Measurements from ENCODE around the gene PDIA6.

PDIA6 gene, protein sequence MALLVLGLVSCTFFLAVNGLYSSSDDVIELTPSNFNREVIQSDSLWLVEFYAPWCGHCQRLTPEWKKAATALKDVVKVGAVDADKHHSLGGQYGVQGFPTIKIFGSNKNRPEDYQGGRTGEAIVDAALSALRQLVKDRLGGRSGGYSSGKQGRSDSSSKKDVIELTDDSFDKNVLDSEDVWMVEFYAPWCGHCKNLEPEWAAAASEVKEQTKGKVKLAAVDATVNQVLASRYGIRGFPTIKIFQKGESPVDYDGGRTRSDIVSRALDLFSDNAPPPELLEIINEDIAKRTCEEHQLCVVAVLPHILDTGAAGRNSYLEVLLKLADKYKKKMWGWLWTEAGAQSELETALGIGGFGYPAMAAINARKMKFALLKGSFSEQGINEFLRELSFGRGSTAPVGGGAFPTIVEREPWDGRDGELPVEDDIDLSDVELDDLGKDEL

DNA sequence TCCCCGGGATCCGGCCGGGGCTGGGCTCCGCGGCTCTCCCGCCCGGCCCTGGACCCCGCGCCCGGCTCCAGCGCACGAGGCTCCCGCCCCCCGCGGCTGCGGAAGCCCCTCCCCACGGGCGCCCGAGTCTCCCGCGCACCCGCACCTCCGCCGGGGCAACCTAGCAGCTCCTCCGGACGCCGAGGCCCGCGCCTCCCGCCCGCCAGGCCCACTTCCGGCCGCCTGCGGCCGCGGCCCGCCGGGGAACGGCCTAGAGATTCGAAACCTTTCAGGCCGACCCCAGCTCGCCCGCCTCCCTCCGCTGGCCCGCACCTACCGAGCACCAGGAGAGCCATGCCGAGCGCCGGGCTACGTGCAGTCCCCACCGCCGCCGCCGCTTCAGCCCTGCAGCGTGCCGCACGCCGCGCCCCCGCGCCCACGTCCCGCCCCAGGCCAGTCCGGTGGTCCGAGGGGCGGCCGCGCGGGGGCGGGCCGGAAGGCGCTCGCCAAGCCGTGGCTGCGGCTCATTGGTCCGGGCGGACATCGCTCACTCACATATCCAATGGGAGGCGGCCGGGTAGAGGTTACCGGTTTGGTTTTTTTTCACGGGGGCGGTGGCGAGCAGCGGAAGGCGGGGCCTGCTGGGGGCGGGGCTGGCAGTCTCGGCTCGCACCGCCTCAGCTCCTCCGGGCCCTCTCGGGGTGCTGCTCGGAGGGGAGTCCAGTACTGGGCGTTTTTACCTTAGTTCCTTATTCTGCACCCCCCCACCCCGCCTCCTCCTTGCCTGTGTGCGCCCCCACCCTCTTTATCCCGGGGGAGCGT is at the start of gene PDIA6:
PDIA6 (minus strand) TSS at position 424 of the 801 bp plus-strand sequence; CDS start at position 335, 89 bp downstream.
- TF ChIP-seq JUND (IDR thresholded peaks at IDR 0.05; ENCODE audit: low read depth): no peak
- peak; percentile 83 to 95 for DNase-seq (ENCODE audit: low read depth in 1 of 2, low spot score in 1 of 2)
- in situ Hi-C loops (cut with HindIII; ENCODE audit: low pct_unique_long_range_greater_than_20kb, low sequenced_read_pairs): no loop called here

DNA sequence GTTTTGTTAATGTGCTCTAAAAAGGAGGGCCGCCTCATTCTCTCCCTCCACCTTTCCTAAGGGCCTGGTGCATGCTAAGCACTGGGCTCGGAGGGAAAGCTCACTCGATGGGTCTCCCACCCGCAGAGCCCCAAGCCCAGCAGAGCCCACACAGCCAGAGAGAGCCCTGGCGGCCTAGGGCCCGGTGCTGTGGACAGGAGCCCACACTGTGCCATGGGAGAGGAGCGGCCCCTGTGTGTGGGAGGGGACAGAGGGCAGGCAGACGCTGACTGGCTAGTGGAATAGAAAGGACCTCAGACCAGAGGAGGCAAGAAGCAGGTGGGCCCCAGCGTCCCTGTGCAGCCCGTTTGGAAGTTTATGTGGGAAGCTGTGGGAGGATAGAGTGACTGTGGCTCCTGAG is 49.7 kb upstream of the PDIA6 start:
- no peak for DNase-seq (ENCODE audit: low read depth in 1 of 2, low spot score in 1 of 2)
- in situ Hi-C loops (cut with HindIII; ENCODE audit: low pct_unique_long_range_greater_than_20kb, low sequenced_read_pairs): no loop called here
- no peak for TF ChIP-seq JUND (IDR thresholded peaks at IDR 0.05; ENCODE audit: low read depth)

DNA sequence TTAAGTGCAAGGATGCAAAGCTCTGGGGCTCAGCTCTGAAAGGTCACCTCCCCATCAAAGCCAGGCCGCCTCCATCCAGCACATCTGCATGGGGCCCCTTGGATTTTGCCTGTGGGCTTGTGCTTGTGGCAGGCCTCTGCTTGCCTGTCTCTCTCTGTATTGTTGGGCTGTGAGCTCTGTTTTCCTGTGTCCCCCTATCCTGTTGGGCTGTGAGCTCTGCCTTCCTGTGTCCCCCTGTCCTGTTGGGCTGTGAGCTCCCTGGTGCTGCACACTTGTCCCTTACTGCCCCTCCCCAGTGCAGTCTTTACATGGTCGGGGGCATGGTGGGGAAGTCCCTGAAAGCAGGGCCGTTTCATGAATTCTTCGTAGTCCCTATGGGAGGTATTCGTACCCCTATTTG is 49.2 kb upstream of the PDIA6 start:
- TF ChIP-seq JUND (IDR thresholded peaks at IDR 0.05; ENCODE audit: low read depth): no peak
- DNase-seq (ENCODE audit: low read depth in 1 of 2, low spot score in 1 of 2): no peak
- in situ Hi-C loops (cut with HindIII; ENCODE audit: low pct_unique_long_range_greater_than_20kb, low sequenced_read_pairs): no loop called here

DNA sequence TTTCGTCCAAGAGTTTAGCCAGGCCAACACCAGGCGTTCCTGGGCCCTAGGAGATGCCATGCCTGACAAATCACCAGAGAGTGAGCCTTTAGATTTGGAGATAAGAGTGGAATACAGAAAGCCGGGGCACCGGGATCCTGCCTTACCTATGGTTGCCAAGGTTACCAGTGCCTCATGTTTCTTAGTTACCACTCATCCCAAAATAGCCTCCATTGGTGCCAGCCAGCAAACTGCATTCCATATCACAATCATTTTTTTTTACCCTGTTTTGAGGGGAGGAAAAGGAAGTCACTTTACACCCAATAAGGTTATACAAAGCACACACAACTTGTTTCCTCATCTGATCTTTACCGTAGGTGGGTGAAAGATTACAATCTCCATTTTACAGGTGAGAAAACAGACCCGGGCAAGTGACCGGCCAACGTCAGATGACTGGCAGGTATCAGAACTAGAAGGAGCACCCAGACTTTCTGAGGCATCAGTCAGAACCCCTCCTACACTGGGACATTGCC is 48.3 kb upstream of the PDIA6 start:
- no peak for DNase-seq (ENCODE audit: low read depth in 1 of 2, low spot score in 1 of 2)
- no peak for TF ChIP-seq JUND (IDR thresholded peaks at IDR 0.05; ENCODE audit: low read depth)
- in situ Hi-C loops (cut with HindIII; ENCODE audit: low pct_unique_long_range_greater_than_20kb, low sequenced_read_pairs): no loop called here

DNA sequence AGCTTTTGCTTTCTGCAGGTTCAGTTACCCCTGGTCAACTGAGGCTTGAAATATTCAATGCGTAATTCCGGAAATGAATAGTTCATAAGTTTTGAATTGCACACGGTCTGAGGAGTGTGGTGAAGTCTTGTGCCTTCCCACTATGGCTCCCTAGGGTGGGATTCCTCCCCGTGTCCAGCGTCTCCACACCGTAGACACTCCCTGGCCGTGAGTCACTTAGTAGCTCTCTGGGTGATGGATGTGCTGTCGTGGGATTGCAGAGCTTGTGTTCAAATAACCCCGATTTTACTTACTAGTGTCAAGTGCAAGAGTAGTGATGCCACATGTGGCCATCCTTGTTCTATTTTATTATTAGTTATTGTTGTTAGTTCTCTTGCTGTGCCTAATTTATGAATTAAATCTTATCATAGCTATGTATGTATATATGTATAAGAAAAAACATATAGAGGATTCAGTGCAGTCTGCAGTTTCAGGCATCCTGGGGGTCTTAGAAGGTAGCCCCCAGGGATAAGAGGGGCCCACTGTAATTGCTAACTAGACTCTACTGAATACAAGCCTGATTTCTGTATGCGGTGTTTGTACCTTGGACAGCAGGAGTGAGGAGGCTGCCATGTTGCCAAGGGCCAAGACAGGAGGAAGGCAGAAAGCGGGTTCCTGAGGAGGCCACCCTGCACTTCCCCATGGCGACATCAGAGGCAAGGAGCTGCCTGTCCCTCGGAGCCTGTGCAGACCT is 47.7 kb upstream of the PDIA6 start:
- no peak for DNase-seq (ENCODE audit: low read depth in 1 of 2, low spot score in 1 of 2)
- no peak for TF ChIP-seq JUND (IDR thresholded peaks at IDR 0.05; ENCODE audit: low read depth)
- in situ Hi-C loops (cut with HindIII; ENCODE audit: low pct_unique_long_range_greater_than_20kb, low sequenced_read_pairs): no loop called here

DNA sequence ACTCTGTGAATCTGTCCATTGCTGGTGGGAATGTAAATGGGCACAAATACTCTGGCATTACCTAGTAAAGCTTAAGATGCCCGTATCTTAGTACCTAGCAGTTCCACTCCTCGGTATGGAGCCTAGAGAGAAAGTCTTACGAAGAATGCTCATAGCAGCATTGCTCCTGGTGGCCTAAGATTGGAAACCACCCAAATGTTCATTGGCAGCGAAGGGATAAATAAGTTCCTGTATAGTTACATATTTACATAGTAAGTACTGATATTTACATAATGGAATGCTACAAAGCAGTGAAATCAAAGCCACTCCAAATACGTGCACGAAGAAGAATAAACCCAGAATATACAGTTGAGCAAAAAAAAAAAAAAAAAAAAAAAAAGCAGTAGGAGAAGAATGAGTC is 46.7 kb upstream of the PDIA6 start:
- TF ChIP-seq JUND (IDR thresholded peaks at IDR 0.05; ENCODE audit: low read depth): no peak
- in situ Hi-C loops (cut with HindIII; ENCODE audit: low pct_unique_long_range_greater_than_20kb, low sequenced_read_pairs): no loop called here
- no peak for DNase-seq (ENCODE audit: low read depth in 1 of 2, low spot score in 1 of 2)

DNA sequence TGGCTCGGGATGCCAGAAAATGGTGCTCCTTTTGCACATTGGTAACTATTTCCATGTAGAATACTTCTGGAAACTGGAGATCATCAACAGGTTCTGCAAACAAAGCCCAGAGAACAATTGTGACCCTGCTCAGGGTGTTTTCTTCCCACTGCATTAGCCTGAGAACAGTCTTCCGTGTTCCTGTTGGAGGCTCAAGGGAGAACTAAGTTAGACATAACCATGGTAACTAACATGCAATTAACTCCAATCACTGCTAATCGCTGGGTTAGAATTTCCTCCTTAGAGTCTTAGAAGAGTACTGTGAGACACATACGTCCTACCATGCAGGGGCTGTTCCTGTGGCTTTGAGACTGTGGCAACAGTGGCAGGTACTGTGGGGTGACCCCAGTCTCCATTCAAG is 36.0 kb upstream of the PDIA6 start:
- TF ChIP-seq JUND (IDR thresholded peaks at IDR 0.05; ENCODE audit: low read depth): no peak
- no peak for DNase-seq (ENCODE audit: low read depth in 1 of 2, low spot score in 1 of 2)
- in situ Hi-C loops (cut with HindIII; ENCODE audit: low pct_unique_long_range_greater_than_20kb, low sequenced_read_pairs): no loop called here

DNA sequence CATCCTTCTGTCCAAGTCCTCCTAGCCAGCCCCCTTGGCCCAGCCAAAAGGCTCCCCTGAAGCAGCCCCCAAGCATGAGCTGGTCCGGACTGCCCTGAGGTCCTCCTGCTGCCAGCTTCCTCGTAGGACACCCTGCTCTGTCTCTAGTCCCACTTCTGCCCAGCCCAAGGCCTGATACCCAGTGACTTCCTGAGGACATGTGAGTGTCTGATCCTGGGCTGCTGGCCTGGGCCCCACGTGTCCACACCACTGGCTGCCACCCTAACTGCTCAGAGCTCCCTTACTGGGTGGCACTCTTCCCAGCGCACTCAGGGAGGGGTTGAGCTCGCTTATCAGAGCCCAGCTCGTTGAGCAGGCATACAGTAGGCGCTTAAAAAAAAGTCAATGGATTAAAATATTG is 34.4 kb upstream of the PDIA6 start:
- DNase-seq (ENCODE audit: low read depth in 1 of 2, low spot score in 1 of 2): no peak
- no peak for TF ChIP-seq JUND (IDR thresholded peaks at IDR 0.05; ENCODE audit: low read depth)
- in situ Hi-C loops (cut with HindIII; ENCODE audit: low pct_unique_long_range_greater_than_20kb, low sequenced_read_pairs): no loop called here

DNA sequence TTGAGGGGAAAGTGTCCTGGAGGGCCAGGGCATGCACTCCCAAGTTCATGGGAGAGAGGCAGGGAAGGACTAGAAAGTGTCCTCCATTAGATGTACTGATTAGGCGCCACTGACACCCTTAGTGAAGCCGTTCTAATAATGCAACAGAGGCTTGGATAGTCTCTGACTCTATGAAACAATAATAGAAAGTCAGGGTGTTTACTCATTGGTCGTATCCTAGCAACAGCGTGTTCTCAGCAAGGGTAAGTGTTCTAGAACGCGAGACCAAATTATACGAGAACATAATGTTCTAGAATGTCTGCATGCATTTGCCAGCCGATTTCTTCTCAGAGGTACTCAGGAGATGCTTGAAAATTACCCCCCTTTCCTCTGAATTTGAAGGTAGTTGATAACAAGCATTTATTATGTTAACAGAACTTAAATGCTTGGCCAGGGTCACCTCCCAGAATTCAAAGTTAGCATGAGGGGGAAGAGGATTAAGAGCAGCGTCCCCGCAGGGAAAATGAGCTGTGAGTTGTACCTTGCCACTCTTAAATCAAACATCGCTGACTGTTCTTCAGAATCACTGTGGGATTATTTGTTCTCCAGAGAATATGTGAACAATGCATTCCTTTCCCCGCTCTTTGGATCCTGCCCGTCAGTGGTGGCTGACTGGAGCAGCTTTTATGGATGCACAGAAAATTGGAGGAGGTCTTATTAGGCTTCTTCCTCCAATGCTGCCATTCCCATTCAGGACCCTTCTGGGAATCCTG is 33.7 kb upstream of the PDIA6 start:
- in situ Hi-C loops (cut with HindIII; ENCODE audit: low pct_unique_long_range_greater_than_20kb, low sequenced_read_pairs): no loop called here
- no peak for DNase-seq (ENCODE audit: low read depth in 1 of 2, low spot score in 1 of 2)
- no peak for TF ChIP-seq JUND (IDR thresholded peaks at IDR 0.05; ENCODE audit: low read depth)

DNA sequence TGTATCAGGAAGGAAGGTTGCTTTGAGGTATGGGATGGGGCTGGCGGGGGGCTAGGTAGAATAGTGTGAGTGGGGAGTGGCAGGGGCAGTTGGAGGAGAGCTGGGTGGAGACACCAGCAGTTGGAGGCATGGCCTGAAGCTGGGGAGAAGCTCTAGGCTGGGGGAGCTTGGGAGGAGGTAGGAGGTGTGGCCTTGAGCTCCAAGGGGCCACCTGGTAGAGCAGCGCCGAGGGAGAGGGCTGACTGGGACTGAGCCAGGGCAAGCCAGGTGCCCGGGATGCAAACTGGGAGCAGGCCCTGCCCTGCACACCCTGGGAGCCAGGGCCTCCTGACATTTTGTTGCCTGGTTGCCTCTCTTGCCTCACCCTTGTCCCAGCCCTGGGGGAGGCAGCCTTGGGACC is 33.1 kb upstream of the PDIA6 start:
- TF ChIP-seq JUND (IDR thresholded peaks at IDR 0.05; ENCODE audit: low read depth): no peak
- in situ Hi-C loops (cut with HindIII; ENCODE audit: low pct_unique_long_range_greater_than_20kb, low sequenced_read_pairs): no loop called here
- DNase-seq (ENCODE audit: low read depth in 1 of 2, low spot score in 1 of 2): no peak

DNA sequence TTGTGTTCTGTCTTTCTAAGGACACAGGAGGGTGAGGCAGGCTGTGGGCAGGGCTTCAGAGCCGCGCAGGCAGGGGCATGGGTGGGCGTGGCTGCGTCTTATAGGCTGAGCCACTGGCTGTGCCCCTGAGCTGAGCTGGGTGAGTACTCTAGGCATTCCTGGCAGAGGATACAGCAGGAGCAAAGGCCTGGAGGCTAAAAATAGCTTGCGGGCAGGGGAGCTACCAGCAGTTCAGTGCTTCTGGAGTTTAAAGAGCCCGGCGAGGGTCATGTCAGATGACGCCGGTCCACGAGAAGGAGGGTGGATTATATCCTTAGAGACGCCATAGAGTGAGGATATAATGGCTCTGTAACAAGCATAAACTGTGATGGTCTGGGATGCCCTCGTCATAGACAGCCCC is 31.5 kb upstream of the PDIA6 start:
- TF ChIP-seq JUND (IDR thresholded peaks at IDR 0.05; ENCODE audit: low read depth): no peak
- DNase-seq (ENCODE audit: low read depth in 1 of 2, low spot score in 1 of 2): peak; percentile 21 to 80
- in situ Hi-C loops (cut with HindIII; ENCODE audit: low pct_unique_long_range_greater_than_20kb, low sequenced_read_pairs): no loop called here

DNA sequence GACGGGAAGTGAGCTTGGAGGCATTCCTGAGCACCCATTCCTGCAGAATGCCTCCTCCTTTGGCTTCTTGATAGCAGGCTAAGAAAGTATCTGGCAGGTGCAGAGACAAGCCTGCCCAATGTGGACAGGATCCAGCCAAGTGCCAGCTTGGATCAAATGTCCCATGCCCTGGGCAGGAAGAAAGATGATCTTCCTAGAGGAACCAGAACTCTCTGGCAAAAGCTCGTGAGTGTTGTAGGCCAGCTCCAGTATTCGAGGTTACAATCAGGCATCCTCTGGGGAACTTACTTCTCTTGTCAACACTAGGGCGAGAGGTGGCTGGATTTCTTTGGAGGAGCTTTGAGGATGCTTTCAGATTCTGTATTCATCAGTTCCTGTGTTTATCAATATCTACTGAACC is 29.9 kb upstream of the PDIA6 start:
- DNase-seq (ENCODE audit: low read depth in 1 of 2, low spot score in 1 of 2): no peak
- in situ Hi-C loops (cut with HindIII; ENCODE audit: low pct_unique_long_range_greater_than_20kb, low sequenced_read_pairs): no loop called here
- TF ChIP-seq JUND (IDR thresholded peaks at IDR 0.05; ENCODE audit: low read depth): no peak
